Aorta (tissue), 5 donors: Measurements from ENCODE around the gene SENP1. TPM values are rescaled to one million over a fixed set of nuclear protein-coding genes. Genes with fewer than 3 reads are reported as not detected.
"Not testable (repeated sequence)": the region's sequence is repeated elsewhere in the genome, so short reads cannot be mapped to it uniquely, and the experiment has no call there.

Experiments
- ATAC-seq: fragments of 200-7000 bp; cut with Tn5 transposase; one replicate; pipeline ENCODE4 v1.9.1; 2022; ENCODE audit warnings: moderate library complexity; ENCODE audit not compliant: low FRiP score
- DNase-seq, 2 donors: peaks; one replicate each; pipeline ENCODE4 v3.0.0-alpha.2; 2020
- H3K27ac ChIP-seq, 2 donors: one replicate each; pipeline ENCODE4 v1.5.1; 2013; ENCODE audit warnings: low read length in 2 of 2, mild to moderate bottlenecking in 2 of 2, moderate library complexity in 2 of 2, control low read depth in 1 of 2, inconsistent platforms in 1 of 2, low read depth in 1 of 2
- H3K27me3 ChIP-seq, 2 donors: one replicate each; pipeline ENCODE4 v1.6.1; 2013; ENCODE audit warnings: control low read depth in 1 of 2, low read length in 1 of 2, mild to moderate bottlenecking in 1 of 2, moderate library complexity in 1 of 2; ENCODE audit not compliant: insufficient read depth in 2 of 2, control insufficient read depth in 1 of 2
- H3K36me3 ChIP-seq, 2 donors: one replicate each; pipeline ENCODE4 v1.6.1; 2013; ENCODE audit warnings: control low read depth in 1 of 2, low read length in 1 of 2, mild to moderate bottlenecking in 1 of 2; ENCODE audit not compliant: insufficient read depth in 2 of 2, control insufficient read depth in 1 of 2
- H3K4me1 ChIP-seq, 2 donors: one replicate each; pipeline ENCODE4 v1.6.1; 2013; ENCODE audit warnings: low read length in 2 of 2, control low read depth in 1 of 2, mild to moderate bottlenecking in 1 of 2, moderate library complexity in 1 of 2; ENCODE audit not compliant: insufficient read depth in 2 of 2, control insufficient read depth in 1 of 2
- H3K4me3 ChIP-seq, 2 donors: one replicate each; pipeline ENCODE4 v1.5.1; 2013; ENCODE audit warnings: low read length in 2 of 2, control low read depth in 1 of 2, mild to moderate bottlenecking in 1 of 2
- H3K9me3 ChIP-seq: one replicate; pipeline ENCODE4 v1.6.1; 2013; ENCODE audit warnings: mild to moderate bottlenecking, low read length; ENCODE audit not compliant: control insufficient read depth
- WGBS, 2 donors: extraction: QIAGEN DNeasy Blood & Tissue Kit; methylation state at CpG; one replicate each; pipeline ENCODE4 v1.1.7; 2013; 5-methylcytosine and 5-hydroxymethylcytosine counted together
- intact Hi-C, 2 donors: fragments of 100-400 bp; cut with DNase I; formaldehyde crosslinking; loops; one replicate each; pipeline versions ENCODE4 v1.14.2 to v1.15.0; 2022
- polyA plus RNA-seq, 2 donors: library from polyadenylated mRNA; stranded (reverse); fragments of 200-250 nt; gene quantifications; one replicate each; pipeline ENCODE4 v1.2.3, GENCODE V29; 2013
- total RNA-seq, 2 donors: library from RNA; stranded (reverse); fragmentation: NEBNext Ultra II Directional; extraction: Animal tissue kit (Norgen Biotek cat#: 25700); gene quantifications; one replicate each; pipeline ENCODE4 v1.2.1, GENCODE V29; 2021
- donor health status: healthy with polysubstance abuse.
- donor health status: Bipolar disorder and iron deficiency.
- donor health status: DM: no; HTN: no; CAD: no.
- donor health status: DM: no; HTN: no; CAD: no.
- donor health status: DM: yes; HTN: yes; CAD: no.

The SENP1 gene
- total and polyA plus RNA-seq, 4 donors: 6.0 to 23.0 (median 13.4) TPM

GRCh38 chr12:48129376-48129775 lies 23.5 kb upstream of the SENP1 start:
- no peaks in the 10 kb centered on the region for H3K9me3 ChIP-seq
- DNase-seq: no peak
- no peak for ATAC-seq
- peaks cover 4 to 13% of the 10 kb centered on the region in 2 donors for H3K36me3 ChIP-seq
- intact Hi-C loops: no loop called here
- WGBS, 2 donors: 87 to 88% methylated on average over 1 of the region's 1 CpG
- no peaks in the 10 kb centered on the region for H3K27me3 ChIP-seq
- H3K4me3 ChIP-seq: no peak overlapping the region
- no peaks in the 10 kb centered on the region for H3K4me1 ChIP-seq
- H3K27ac ChIP-seq: no peak overlapping the region

- Histone ChIP-seq H3K36me3 (peaks cover 4 to 13% of the 10 kb centered on the region in 2 donors), H3K4me3 (no peak overlapping the region), H3K27me3 (no peaks in the 10 kb centered on the region), H3K27ac (no peak overlapping the region), H3K9me3 (no peaks in the 10 kb centered on the region), H3K4me1 (no peaks in the 10 kb centered on the region)
- intact Hi-C loops: no loop called here
- no peak for ATAC-seq
- WGBS, 2 donors: 97 to 98% methylated on average over 1 of the region's 1 CpG
- DNase-seq: no peak
Measured at GRCh38 chr12:48128800-48129199, 22.9 kb upstream of the SENP1 start.

GRCh38 chr12:48126953-48127630 lies 21.2 kb upstream of the SENP1 start:
- Histone ChIP-seq H3K27me3 (no peaks in the 10 kb centered on the region), H3K9me3 (no peaks in the 10 kb centered on the region), H3K27ac (no peak overlapping the region), H3K36me3 (peaks cover 4% of the 10 kb centered on the region in 2 donors), H3K4me1 (no peaks in the 10 kb centered on the region), H3K4me3 (no peak overlapping the region)
- WGBS, 2 donors: 96 to 100% methylated on average over 2 of the region's 2 CpGs
- no peak for DNase-seq
- intact Hi-C loops: no loop called here
- ATAC-seq: no peak

GRCh38 chr12:48125985-48126384 lies 20.1 kb upstream of the SENP1 start:
- peaks cover 2 to 4% of the 10 kb centered on the region in 2 donors for H3K36me3 ChIP-seq
- ATAC-seq: peak; percentile 43
- no peak overlapping the region for H3K27ac ChIP-seq
- 17 to 19% methylated on average over 4 of the region's 4 CpGs for WGBS, 2 donors
- intact Hi-C loops: no loop called here
- H3K9me3 ChIP-seq: no peaks in the 10 kb centered on the region
- no peak for DNase-seq
- no peaks in the 10 kb centered on the region for H3K4me1 ChIP-seq
- no peak overlapping the region for H3K4me3 ChIP-seq
- H3K27me3 ChIP-seq: no peaks in the 10 kb centered on the region

- H3K27me3 ChIP-seq, DNase-seq, H3K27ac ChIP-seq, ATAC-seq, H3K36me3 ChIP-seq, H3K4me3 ChIP-seq, H3K9me3 ChIP-seq, H3K4me1 ChIP-seq, intact Hi-C loops: not testable (repeated sequence)
- WGBS, 2 donors: 87 to 93% methylated on average over 5 of the region's 5 CpGs
Measured at GRCh38 chr12:48125542-48125941, 19.7 kb upstream of the SENP1 start.

- WGBS, 2 donors: 74 to 75% methylated on average over 4 of the region's 4 CpGs
- H3K9me3 ChIP-seq: no peaks in the 10 kb centered on the region
- DNase-seq: no peak
- peaks cover 0 to 4% of the 10 kb centered on the region in 2 donors for H3K36me3 ChIP-seq
- no peak overlapping the region for H3K27ac ChIP-seq
- H3K4me1 ChIP-seq: peaks cover 0 to 1% of the 10 kb centered on the region in 2 donors
- intact Hi-C loops: loop anchor here in 1 of 2 donors (5.0 kb wide), 1 partner anchor 34 kb away; the partner anchor contains the start of gene ASB8
- no peak overlapping the region for H3K4me3 ChIP-seq
- no peaks in the 10 kb centered on the region for H3K27me3 ChIP-seq
- no peak for ATAC-seq
Measured at GRCh38 chr12:48123169-48123568, 17.3 kb upstream of the SENP1 start.

- Histone ChIP-seq H3K9me3 (no peaks in the 10 kb centered on the region), H3K27me3 (no peaks in the 10 kb centered on the region), H3K4me1 (peaks cover 0 to 1% of the 10 kb centered on the region in 2 donors), H3K27ac (no peak overlapping the region), H3K36me3 (no peaks in the 10 kb centered on the region), H3K4me3 (no peak overlapping the region)
- no peak for DNase-seq
- no peak for ATAC-seq
- intact Hi-C loops: loop anchor here in 1 of 2 donors (5.0 kb wide), 1 partner anchor 35 kb away; the partner anchor contains the start of gene ASB8
- 89 to 95% methylated on average over 2 of the region's 2 CpGs for WGBS, 2 donors
Measured at GRCh38 chr12:48122065-48122834, 16.4 kb upstream of the SENP1 start.

GRCh38 chr12:48121522-48121921 lies 15.6 kb upstream of the SENP1 start:
- intact Hi-C loops: loop anchor here in 1 of 2 donors (5.0 kb wide), 1 partner anchor 36 kb away; the partner anchor contains the start of gene ASB8
- Histone ChIP-seq H3K4me3 (no peak overlapping the region), H3K27me3 (no peaks in the 10 kb centered on the region), H3K36me3 (no peaks in the 10 kb centered on the region), H3K27ac (no peak overlapping the region), H3K4me1 (peaks cover 0 to 1% of the 10 kb centered on the region in 2 donors), H3K9me3 (no peaks in the 10 kb centered on the region)
- 91 to 92% methylated on average over 1 of the region's 1 CpG for WGBS, 2 donors
- DNase-seq (no peak), ATAC-seq (no peak)
